Right cardiac atrium (tissue), 5 donors: Measurements from ENCODE around the gene HOXA13. TPM values are rescaled to one million over a fixed set of nuclear protein-coding genes. Genes with fewer than 3 reads are reported as not detected.
A peak's percentile ranks its signal among the peaks of the same experiment; 100 is the strongest.

Experiments used
- ATAC-seq, 2 donors: fragments of 200-7000 bp; cut with Tn5 transposase; one replicate each; pipeline versions ENCODE4 v1.8.0 to v1.9.1; 2020; ENCODE audit warnings: moderate library complexity in 2 of 2, mild to moderate bottlenecking in 1 of 2
- DNase-seq, 3 donors: peaks; one replicate each; pipeline ENCODE4 v3.0.0-alpha.2; 2020
- H3K27ac ChIP-seq: one replicate; pipeline ENCODE4 v1.5.1; 2013; ENCODE audit warnings: mild to moderate bottlenecking, low read length, control low read depth, moderate library complexity
- H3K27me3 ChIP-seq: one replicate; pipeline ENCODE4 v1.6.1; 2013; ENCODE audit not compliant: control insufficient read depth, insufficient read depth
- H3K4me1 ChIP-seq: one replicate; pipeline ENCODE4 v1.6.1; 2013; ENCODE audit warnings: low read length; ENCODE audit not compliant: control insufficient read depth, insufficient read depth
- H3K4me3 ChIP-seq: one replicate; pipeline ENCODE4 v1.5.1; 2013; ENCODE audit warnings: low read length, control low read depth
- H3K9me3 ChIP-seq: one replicate; pipeline ENCODE4 v1.6.1; 2013; ENCODE audit warnings: low read length; ENCODE audit not compliant: control insufficient read depth
- WGBS: extraction: QIAGEN DNeasy Blood & Tissue Kit; methylation state at CpG from one replicate; pipeline ENCODE4 v1.1.7; 2013; 5-methylcytosine and 5-hydroxymethylcytosine counted together
- intact Hi-C, 4 donors: fragments of 100-400 bp; cut with DNase I; formaldehyde crosslinking; loops; one replicate each; pipeline versions ENCODE4 v1.11.0 to v1.14.0; 2022 to 2023
- polyA plus RNA-seq: library from polyadenylated mRNA; stranded (reverse); fragments of 200-250 nt; gene quantifications from one replicate; pipeline ENCODE4 v1.2.3, GENCODE V29; 2013
- total RNA-seq, 4 donors: library from RNA; stranded (reverse); fragmentation: NEBNext Ultra II Directional; extraction: Animal tissue kit (Norgen Biotek cat#: 25700); gene quantifications; one replicate each; pipeline ENCODE4 v1.2.1, GENCODE V29; 2021
- donor health status: healthy with polysubstance abuse.
- donor health status: DM: no; HTN: yes; CAD: no.
- donor health status: DM: no; HTN: no; CAD: no.
- donor health status: DM: no; HTN: yes; CAD: no; lungs with severe emphysema.
- donor health status: DM: yes; HTN: yes; CAD: no.

The HOXA13 gene
- total and polyA plus RNA-seq, 5 donors, result not detected

DNA sequence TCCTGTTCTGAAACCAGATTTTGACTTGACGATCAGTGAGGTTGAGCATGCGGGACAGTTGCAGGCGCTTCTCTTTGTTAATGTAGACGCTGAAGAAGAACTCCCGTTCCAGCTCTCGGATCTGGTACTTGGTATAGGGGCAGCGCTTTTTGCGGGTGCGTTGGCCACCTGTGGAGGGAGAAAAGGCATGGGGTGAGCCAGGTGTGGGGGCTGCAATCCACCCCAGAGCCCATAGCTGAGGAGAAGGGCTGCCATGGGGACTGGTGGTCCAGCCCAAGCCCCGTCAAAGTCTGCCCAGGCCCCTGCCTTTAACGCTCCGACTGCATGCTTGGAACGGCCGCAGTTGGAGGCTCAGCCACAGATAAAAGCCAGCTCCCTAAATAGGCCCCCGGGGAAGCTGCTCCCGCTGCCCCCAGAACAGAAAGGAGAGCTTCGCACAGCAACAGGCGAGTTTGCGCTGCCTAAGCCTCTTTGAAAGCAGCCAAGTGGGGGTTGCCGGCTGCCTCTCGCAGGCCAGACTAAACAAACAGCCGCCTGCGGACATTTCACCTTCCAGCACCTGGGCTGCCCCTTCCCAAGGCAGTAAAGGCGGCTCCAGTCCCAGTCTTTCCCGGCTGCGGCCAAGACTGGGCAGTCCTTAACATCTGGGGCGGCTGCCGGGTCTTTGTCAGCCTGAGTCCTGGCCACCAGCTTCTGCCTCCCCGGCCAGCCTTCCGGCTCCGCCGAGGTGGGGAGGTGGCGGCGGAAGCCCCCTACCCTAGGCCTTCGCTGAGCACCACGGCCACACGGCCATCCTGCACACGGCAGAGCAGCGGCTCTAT, 16.8 kb downstream of the HOXA13 start:
- DNase-seq, result peak in 2 of 3 donors; percentile 10 to 36
- Histone ChIP-seq H3K4me1 (peaks cover 2% of the 10 kb centered on the region), H3K4me3 (no peak overlapping the region), H3K27ac (no peak overlapping the region), H3K27me3 (no peaks in the 10 kb centered on the region), H3K9me3 (no peaks in the 10 kb centered on the region)
- intact Hi-C loops, result no loop called here
- ATAC-seq, result no peak
- WGBS, result 8% methylated on average over 39 of the region's 39 CpGs

DNA sequence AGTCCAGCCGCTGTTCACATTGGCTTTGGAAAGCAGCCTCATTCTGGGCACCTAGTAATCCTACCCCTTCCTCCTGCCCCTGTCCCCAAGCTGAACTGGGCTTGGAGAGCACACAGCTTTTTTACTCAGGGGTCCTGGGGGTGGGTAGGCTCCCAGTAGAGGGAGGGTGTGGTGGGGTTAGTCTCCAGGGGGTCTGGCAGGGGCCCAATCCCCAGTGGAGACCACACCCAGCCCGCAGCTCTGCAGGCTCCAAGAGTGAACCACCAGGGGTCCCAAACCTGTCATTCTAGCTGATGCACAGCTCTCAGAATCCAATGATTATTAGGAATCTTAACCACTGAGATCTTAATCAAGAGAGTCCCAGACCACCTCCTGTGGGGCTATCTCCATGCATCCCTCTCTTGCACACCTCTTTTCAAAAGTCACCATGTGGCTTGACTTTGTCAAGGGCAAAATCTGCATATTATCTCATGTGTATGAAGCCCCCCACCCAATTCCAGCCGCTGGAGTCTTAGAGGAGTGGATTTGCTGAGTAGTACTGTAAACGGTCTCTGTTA, 17.5 kb downstream of the HOXA13 start:
- H3K4me3 ChIP-seq, result no peak overlapping the region
- no peak for ATAC-seq

DNA sequence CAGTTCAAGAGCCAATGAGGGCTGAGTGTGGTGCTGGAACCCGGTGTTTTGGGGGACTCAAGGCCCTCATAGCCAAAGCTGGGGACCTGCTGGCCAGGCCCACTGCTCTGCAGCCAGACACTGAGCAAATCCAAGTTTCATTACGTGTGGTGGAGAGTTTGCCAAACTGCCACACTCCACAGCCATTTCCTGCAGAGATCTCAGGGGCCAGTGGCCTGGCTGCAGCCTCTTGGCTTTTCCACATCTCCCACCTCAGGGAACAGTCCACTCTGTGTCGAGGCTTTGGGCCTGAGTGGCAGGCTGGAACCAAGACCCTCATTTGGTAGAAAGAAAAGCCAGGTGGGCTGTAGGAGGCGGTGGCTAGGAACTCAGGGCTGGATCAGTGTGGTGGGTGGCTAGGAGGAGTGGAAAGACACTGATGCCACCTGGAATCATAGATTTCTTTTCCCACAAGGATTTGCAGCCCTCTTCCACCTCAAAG, 18.1 kb downstream of the HOXA13 start:
- 47% methylated on average over 4 of the region's 4 CpGs for WGBS
- DNase-seq (no peak), ATAC-seq (no peak)
- Histone ChIP-seq H3K27ac (no peak overlapping the region), H3K27me3 (peaks cover 5% of the 10 kb centered on the region), H3K4me1 (peaks cover 2% of the 10 kb centered on the region), H3K9me3 (no peaks in the 10 kb centered on the region), H3K4me3 (no peak overlapping the region)
- intact Hi-C loops, result no loop called here

More for the DNA sequence above, 17.5 kb downstream of the HOXA13 start:
- intact Hi-C loops, result no loop called here
- H3K27me3 ChIP-seq, result peaks cover 5% of the 10 kb centered on the region
- peaks cover 2% of the 10 kb centered on the region for H3K4me1 ChIP-seq
- no peaks in the 10 kb centered on the region for H3K9me3 ChIP-seq
- 26% methylated on average over 4 of the region's 4 CpGs for WGBS
- peak in 1 of 3 donors; percentile 37 for DNase-seq
- H3K27ac ChIP-seq, result no peak overlapping the region

DNA sequence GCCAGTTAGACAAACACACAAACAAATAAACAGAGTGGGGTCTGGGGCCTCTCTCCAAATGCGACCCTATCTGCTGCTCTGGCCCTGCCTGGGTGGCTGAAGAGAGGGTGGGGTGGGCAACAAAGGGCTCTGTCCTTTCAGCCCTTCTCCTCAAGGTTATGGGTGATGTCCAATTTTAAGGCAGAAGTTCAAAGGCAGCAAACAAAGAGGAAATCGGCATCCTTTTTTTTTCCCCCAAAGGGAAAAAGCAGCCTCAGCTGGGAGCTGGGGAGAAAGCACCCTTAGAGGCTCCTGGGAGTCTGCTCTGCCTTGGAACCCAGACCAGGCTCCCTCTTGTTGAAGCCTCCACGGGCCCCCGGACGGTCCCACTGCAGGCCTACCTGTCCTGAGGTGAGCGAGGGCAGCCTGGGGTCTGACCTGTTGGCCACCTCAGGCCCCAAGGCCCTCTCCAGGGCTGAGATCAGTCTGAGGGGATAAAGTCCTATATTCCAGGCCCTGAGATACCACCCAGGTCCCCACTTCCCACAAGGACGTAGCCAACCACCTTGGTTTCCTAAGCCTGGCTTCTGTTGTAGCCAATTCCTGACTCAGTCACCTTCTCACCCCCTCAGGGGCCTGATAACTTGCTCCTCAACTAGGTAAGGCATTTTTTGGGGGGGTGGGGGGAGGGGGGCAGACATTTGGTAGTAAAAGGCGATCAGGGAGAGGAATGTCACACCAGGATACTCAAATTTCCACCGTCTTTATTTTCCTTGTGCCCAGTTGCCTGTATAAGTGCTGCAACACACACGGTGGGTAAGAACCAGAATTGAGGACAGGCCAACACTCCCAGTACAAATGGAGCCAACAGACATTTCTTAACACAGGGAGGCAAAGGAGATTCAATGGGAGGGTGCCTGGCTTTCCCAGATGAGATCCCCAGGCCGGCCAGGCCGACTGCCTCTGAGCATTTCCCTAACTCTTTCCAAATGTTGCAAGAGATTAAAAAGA, 19.2 kb downstream of the HOXA13 start:
- H3K27ac ChIP-seq, result no peak overlapping the region
- DNase-seq, result peak in 1 of 3 donors; percentile 37
- no peak overlapping the region for H3K4me3 ChIP-seq
- intact Hi-C loops, result no loop called here
- peaks cover 5% of the 10 kb centered on the region for H3K27me3 ChIP-seq
- WGBS, result 50% methylated on average over 12 of the region's 12 CpGs
- H3K4me1 ChIP-seq, result peaks cover 2% of the 10 kb centered on the region
- H3K9me3 ChIP-seq, result no peaks in the 10 kb centered on the region
- no peak for ATAC-seq

DNA sequence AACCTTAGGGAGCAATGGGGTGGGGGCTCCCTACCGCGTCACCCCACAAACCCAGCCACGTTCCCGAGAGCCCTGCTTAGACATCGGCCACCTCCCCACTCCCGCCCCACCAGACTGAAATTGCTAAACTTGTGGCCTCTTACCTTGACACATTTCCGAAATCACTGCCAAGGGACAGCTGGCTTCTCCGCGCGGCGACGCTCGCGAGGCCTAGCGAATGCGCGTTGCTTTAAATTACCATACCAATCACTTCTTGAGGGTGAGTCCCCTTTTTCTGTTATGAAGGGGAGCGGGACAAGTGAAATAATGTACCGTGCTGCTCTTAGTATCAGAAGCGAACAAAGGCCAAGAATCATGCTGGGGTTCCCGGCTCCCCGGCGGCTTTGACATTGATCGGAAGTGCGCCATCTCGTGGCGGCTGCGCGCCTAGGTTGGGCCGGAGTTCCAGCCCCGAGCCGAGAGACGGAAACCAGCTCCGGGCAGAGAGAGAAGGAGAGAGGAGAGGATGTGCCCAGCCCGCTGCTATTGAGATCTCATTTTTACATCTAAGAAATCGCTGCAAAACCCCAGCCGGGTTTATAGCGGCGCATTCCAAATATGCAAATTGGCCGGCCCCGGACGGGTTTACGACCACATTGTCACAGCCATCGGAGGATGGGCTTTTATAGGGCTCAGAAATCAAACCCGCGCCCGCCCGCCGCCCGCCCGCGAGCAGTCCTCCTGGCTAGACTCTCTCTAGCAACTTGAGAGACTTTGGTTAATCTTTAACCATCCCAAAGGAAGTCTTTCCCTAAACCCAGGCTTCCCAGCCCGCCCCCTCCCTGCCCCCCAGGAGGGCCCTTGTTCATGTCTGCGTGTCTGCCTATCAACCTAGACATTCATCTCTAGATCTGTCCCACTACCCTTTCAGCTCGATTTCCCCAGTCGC, 20.1 kb downstream of the HOXA13 start:
- Histone ChIP-seq H3K4me3 (peak overlapping the region; percentile 11), H3K27ac (no peak overlapping the region), H3K9me3 (no peaks in the 10 kb centered on the region), H3K4me1 (peaks cover 2% of the 10 kb centered on the region), H3K27me3 (peaks cover 5% of the 10 kb centered on the region)
- 7% methylated on average over 56 of the region's 56 CpGs for WGBS
- DNase-seq (peak; percentile 56 to 82 (median 81)), ATAC-seq (peak; percentile 34 to 70)
- intact Hi-C loops, result no loop called here

DNA sequence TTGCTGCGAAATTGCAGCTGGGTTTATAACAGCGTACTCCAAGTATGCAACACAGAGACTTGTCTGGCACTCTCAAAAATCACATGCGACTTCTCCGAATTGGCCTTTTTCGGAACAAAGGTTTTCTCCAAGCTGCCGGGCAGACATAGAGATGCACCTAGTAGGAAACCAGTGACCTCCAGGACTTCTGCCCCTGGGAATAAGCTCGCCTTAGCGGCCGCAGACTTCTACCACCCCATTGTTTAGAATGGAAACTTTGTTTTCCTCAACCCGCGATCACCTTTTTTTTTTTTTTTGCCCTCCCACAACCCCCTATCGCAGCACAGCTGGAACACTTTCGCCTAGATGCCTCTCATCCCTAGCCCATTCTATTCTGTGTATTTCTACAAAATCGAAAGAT, 20.9 kb downstream of the HOXA13 start:
- DNase-seq (peak in 1 of 3 donors; percentile 37), ATAC-seq (no peak)
- Histone ChIP-seq H3K4me1 (no peaks in the 10 kb centered on the region), H3K9me3 (no peaks in the 10 kb centered on the region), H3K27ac (no peak overlapping the region), H3K27me3 (peaks cover 5% of the 10 kb centered on the region), H3K4me3 (no peak overlapping the region)
- intact Hi-C loops, result no loop called here
- 38% methylated on average over 14 of the region's 14 CpGs for WGBS

DNA sequence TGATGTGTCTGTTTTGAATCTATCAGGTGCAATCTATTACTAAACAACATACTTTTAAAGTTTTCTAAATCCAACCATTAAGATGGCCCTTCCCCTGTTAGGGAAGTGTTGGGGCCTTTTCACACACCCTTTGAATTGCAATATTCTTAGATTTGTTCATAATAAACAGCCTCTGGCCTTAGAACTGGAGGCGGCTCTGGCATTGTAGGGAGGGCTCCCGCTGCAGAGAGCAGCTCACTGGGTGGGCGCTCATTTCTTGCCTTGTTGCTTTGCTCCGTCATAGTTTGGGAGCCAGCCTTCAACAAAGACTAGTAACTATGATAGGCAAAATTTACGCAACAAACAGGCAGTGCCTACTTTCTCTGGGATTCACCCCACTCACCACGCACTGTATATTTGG, 21.5 kb downstream of the HOXA13 start:
- whole genome bisulfite sequencing, result 77% methylated on average over 6 of the region's 6 CpGs
- intact Hi-C loops, result no loop called here
- no peak overlapping the region for H3K4me3 ChIP-seq
- H3K27ac ChIP-seq, result no peak overlapping the region
- no peaks in the 10 kb centered on the region for H3K4me1 ChIP-seq
- DNase-seq (peak in 1 of 3 donors; percentile 13), ATAC-seq (no peak)
- no peaks in the 10 kb centered on the region for H3K9me3 ChIP-seq
- H3K27me3 ChIP-seq, result peaks cover 5% of the 10 kb centered on the region

DNA sequence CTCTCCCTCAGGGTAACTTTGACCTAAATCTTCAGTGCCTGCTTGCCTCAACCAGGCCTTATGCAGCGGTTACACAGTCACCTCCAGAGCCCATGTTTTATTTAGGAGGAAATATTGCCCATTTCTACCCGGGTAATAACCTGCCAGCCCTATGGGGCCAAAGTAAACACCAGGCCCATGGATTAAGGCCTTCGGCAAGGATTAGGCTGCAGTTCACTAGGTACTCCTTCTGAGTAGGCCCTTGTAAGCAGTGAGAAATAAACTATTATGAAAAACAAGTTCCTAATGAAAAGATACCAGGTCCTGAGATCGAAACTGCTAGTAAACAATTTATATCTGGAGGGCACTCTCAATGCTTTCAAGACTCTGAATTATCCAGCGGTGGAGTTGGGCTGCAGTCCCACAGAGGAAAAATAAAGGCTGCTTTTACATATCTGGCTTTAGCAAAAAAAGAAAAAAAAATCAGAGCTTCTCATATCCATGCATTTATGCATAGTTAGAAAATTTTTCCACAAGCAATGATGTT, 22.0 kb downstream of the HOXA13 start:
- Histone ChIP-seq H3K4me3 (no peak overlapping the region), H3K9me3 (no peaks in the 10 kb centered on the region), H3K4me1 (no peaks in the 10 kb centered on the region), H3K27me3 (peaks cover 5% of the 10 kb centered on the region), H3K27ac (no peak overlapping the region)
- ATAC-seq (no peak), DNase-seq (no peak)
- 85% methylated on average over 5 of the region's 5 CpGs for WGBS
- intact Hi-C loops, result no loop called here

DNA sequence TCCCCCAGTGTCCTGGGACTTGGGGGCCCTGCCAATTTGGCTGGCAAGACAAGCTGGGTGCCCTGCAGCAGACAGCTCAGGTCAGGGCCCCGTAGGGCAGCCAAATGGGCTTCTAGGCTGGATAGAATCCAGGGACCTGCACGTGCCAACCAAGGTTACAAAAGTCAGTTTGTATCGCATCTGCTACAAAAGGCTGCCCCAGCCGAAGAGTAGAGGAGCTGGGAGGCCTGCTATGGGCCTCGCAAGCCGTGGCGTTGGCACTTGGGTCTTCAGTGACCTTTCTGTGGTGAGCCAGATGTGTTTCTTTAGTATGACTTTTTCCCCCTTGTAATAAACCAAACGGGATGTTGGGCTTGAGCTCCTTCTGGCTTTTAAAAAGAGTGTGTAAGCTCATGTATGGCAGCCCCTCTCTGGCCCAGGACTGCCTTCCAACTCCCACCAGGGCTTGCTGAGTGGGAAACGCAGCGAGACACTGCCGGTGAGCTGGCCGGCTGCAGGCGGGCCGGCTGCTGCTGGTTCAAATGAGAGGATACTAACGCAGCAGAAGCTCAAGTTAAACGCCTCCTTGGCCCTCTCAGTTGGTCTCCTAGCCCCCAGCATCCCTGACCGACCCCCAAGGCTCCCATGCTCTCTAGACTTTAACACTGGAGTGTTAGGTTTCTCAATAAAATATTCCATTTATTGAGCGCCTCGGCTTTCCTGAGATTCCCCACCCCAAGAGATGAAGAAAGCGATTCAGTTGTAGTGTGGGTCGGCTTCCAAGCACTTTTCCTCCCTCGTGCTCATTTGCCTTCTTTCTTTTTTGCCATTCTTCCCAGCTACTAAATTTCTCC, 22.7 kb downstream of the HOXA13 start:
- H3K27ac ChIP-seq, result no peak overlapping the region
- peaks cover 5% of the 10 kb centered on the region for H3K27me3 ChIP-seq
- WGBS, result 76% methylated on average over 22 of the region's 22 CpGs
- no peaks in the 10 kb centered on the region for H3K9me3 ChIP-seq
- ATAC-seq, result no peak
- H3K4me3 ChIP-seq, result no peak overlapping the region
- intact Hi-C loops, result no loop called here
- no peaks in the 10 kb centered on the region for H3K4me1 ChIP-seq
- peak in 2 of 3 donors; percentile 16 to 21 for DNase-seq
